Measurements from ENCODE around the gene IGSF23.

IGSF23 gene, protein sequence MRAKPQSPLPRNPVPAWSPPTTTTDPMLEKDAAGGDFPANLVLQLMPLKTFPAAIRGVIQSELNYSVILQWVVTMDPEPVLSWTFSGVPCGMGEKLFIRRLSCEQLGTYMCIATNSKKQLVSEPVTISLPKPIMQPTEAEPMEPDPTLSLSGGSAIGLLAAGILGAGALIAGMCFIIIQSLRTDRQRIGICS

GRCh38 chr19:44613295-44614178 lies at the start of gene IGSF23:
Gene IGSF23 (plus strand): TSS chr19:44613563. CDS start chr19:44613646, 83 bp downstream.
- DNase-seq (ENCODE audit: low read depth): no peak

DNA sequence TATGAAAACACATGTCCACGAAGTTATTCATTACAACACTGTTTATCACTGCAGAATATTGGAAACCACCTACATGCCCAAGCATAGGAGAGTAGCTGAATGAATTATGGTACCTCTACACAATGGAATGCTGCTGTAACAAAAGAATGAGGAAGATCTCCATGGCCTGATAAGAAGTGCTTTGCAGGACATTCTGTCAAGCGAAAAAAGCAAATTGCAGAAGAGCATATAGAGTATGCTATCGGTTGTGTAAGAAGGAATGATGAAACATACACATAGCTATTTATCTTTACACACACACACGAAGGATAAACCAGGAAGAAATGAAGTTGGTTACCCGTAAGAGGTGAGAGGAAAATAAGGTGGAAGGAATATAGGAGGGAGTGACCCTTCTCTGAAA lies 46.4 kb upstream of the IGSF23 start:
- no peak for DNase-seq (ENCODE audit: low read depth)

DNA sequence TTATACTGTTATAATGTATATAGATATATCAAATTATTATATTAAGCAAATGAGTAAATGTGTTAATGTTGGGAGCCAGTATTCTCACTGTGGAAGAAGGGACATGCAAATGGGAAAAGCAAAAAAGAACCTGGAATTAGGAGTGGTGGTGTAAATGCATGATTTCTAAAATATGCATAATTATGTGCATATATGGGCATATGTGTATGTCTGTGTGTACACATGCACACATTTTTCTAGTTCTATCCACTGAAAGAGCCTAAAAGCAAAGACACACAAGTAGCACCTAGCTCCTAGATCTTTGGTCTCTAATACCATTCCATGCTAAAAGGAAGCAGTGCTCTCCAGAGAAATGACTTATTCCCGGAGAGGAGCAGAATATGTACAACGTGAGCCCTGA lies 45.6 kb upstream of the IGSF23 start:
- DNase-seq (ENCODE audit: low read depth): no peak

- no peak for DNase-seq (ENCODE audit: low read depth)
Observed at GRCh38 chr19:44570603-44570983, 42.8 kb upstream of the IGSF23 start.

DNA sequence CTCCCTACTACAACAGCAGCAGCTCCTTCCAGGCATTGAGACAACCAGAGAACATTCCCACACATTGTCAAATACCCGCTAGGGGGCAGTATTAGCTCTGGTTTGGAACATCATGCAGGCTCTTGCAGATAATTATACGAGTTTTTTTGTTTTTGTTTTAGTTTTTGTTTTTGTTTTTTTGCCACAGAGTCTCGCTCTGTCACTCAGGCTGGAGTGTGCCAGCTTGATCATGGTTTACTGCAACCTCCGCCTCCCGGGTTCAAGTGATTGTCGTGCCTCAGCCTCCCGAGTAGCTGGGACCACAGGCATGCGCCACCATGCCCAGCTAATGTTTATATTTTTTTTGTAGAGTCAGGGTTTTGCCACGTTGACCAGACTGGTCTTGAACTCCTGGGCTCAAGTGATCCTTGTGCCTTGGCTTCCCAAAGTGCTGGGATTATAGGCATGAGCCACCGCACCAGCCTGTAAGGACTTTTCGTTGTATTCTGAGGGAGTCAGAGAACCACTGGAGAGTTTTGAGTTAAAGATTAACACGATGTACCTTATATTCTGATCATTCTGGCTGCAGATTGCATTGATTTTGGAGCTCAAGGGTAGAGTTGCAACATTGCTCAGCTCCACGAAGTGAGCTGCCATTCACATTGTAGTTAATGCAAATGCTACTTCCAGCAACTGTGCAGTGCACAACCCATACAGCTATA lies 42.2 kb upstream of the IGSF23 start:
- DNase-seq (ENCODE audit: low read depth): peak; percentile 76

DNA sequence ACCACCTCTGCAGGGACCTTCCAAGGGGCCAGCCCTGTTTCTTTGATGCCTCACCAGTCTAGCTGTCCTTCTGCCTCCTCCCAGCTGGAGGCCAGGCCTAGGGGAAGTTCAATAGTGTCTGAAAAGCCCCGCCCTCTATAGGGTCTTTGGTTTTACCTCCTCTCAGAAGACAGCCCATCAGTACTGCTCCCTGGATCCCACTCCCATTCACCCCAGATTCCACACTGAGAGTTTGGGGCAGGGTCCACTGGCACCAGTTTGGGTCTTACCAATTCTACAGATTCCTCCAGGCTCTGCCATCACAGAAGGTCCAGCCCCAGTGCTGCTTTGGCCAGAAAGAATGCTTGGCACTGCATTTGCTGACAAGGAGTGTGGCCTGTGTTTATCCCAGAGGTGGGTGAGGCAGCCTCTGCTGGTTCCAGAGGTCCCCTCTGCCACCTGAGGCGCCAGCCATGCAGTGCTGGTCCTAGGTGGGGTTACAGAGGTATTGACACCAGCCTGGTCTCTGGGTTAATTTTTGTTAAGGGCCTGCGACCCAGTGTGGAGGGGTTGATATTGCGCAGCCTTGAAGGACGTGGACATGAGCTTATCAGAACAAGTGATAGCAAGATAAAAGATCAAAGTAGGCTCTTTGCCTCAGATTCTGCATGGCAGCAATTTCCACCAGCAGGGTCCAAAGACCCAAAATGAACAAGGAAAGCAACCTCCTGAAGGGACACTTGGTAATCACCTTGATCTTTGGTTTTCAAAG lies 41.4 kb upstream of the IGSF23 start:
- DNase-seq (ENCODE audit: low read depth): no peak

GRCh38 chr19:44572581-44572900 lies 40.8 kb upstream of the IGSF23 start:
- DNase-seq (ENCODE audit: low read depth): no peak

GRCh38 chr19:44573183-44573582 lies 40.2 kb upstream of the IGSF23 start:
- no peak for DNase-seq (ENCODE audit: low read depth)

- DNase-seq (ENCODE audit: low read depth): no peak
Observed at GRCh38 chr19:44573627-44574026, 39.7 kb upstream of the IGSF23 start.

GRCh38 chr19:44574186-44574950 lies 39.0 kb upstream of the IGSF23 start:
- DNase-seq (ENCODE audit: low read depth): no peak

DNA sequence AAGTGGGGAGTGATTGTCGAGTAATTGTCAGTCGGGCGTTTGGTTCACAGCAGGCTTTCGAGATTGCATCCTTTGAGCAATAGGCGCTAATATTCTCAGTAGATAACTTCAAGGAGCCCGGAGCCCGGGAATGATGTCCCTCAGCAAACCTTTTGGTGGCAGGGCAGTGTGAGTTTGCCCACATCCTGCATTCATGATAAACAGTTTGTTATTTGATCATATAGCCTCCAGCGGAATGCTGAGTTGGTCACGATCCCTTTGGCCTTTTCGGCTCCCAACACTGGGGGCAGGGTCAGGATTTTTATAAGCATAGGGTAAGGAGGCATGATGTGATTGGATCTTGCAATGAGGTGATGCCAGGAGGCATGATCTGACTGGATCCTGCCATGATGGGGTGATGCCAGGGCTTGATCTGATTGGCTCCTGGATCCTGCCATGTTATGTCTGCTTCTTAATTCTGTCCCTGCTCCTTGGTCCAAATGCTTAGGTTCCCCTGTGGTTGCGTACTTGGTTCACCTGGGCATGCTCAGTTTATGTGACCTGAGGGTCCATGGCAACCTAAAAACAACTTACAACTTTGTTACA lies 38.2 kb upstream of the IGSF23 start:
- no peak for DNase-seq (ENCODE audit: low read depth)

- DNase-seq (ENCODE audit: low read depth): no peak
Observed at GRCh38 chr19:44576843-44577565, 36.4 kb upstream of the IGSF23 start.

GRCh38 chr19:44577566-44577874 lies 35.8 kb upstream of the IGSF23 start:
- DNase-seq (ENCODE audit: low read depth): no peak

- DNase-seq (ENCODE audit: low read depth): no peak
Observed at GRCh38 chr19:44579663-44580365, 33.5 kb upstream of the IGSF23 start.

DNA sequence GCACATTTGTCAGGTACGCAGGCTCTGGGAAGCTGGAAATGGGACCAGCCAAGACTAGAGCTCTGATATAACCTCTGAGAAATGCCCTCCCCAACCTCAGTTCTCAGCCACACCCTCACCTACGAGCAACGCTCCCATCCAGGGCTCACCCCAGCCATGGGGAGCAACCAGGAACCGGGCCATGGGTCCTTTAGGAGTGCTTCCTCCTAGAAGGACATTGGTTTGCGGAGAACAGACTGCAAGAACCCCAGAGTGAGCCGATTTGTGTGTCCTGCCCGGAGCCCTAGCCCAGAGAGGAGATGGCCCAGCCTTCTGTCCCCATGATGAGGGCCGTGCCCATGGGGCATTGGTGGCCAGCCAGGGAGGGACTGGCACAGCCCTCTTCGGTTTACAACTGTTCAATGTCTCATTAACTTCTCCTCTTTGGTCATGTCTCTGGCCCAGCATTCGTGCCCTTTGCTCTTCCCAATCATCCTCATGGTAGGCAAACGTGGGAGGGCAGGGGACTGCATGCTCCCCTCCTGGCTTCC lies 32.9 kb upstream of the IGSF23 start:
- DNase-seq (ENCODE audit: low read depth): no peak

- no peak for DNase-seq (ENCODE audit: low read depth)
Observed at GRCh38 chr19:44581288-44581687, 32.1 kb upstream of the IGSF23 start.

DNA sequence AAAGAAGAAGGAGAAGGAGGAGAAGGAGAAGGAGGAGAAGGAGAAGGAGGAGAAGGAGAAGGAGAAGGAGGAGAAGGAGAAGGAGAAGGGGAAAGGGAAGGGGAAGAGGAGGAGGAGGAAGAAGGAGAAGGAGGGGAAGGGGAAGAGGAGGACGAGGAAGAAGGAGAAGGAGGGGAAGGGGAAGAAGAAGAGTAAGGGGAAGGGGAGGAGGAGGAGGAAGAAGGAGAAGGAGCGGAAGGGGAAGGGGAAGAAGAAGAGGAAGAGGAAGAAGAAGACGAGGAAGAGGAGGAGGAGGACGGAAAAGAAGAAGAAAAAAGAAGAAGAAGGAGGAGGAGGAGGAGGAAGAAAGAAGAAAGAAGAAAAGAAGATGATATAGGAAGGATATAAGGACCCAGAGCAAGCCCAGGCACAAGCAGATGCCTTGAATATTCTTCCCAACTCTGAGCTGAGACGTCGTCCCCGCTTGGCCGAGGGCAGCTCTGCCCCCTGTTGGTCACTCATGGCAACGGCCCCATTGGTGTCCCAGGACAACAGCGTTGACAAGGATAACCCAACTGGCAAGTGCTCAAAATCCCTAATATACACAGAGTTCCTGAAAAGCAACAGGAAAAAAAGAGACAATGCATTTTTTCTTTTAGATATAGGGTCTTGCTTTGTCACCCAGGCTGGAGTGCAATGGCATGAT lies 30.6 kb upstream of the IGSF23 start:
- DNase-seq (ENCODE audit: low read depth): no peak

GRCh38 chr19:44585371-44586133 lies 27.8 kb upstream of the IGSF23 start:
- DNase-seq (ENCODE audit: low read depth): no peak

Data from CMK (cell line).